Tibial nerve (tissue), 4 donors: ENCODE data around the gene ADGRE3. TPM values are rescaled to one million over a fixed set of nuclear protein-coding genes. Genes with fewer than 3 reads are reported as not detected.

Source experiments
- DNase-seq, 2 donors: peaks; one replicate each; pipeline ENCODE4 v3.0.0-alpha.2; 2019; ENCODE audit warnings: low spot score in 2 of 2
- H3K27ac ChIP-seq, 4 donors: fragments of 200-600 bp; sonication (generic) in 3 of 4; one replicate each; pipeline ENCODE4 v1.5.1; 2017 to 2019; ENCODE audit warnings: mild to moderate bottlenecking in 1 of 4
- H3K27me3 ChIP-seq, 2 donors: fragments of 200-600 bp; sonication (generic) in 1 of 2; one replicate each; pipeline versions ENCODE4 v1.5.1 to v1.6.0; 2017 to 2019
- H3K36me3 ChIP-seq, 3 donors: fragments of 200-600 bp; sonication (generic); one replicate each; pipeline ENCODE4 v1.5.1; 2018 to 2019
- H3K4me1 ChIP-seq, 4 donors: fragments of 200-600 bp; sonication (generic) in 3 of 4; one replicate each; pipeline ENCODE4 v1.5.1; 2017 to 2019
- H3K4me3 ChIP-seq, 4 donors: fragments of 200-600 bp; sonication (generic) in 3 of 4; one replicate each; pipeline ENCODE4 v1.5.1; 2017 to 2019; ENCODE audit warnings: mild to moderate bottlenecking in 1 of 4, moderate library complexity in 1 of 4
- H3K9me3 ChIP-seq, 4 donors: fragments of 200-600 bp; sonication (generic) in 3 of 4; one replicate each; pipeline ENCODE4 v1.5.1; 2017 to 2019
- CTCF ChIP-seq, 5 experiments: fragments of 200-600 bp in 3 of 5; fragments of 450-650 bp in 2 of 5; sonication (generic) in 3 of 5; IDR thresholded peaks; one replicate each; pipeline ENCODE4 v1.5.1; 2016 to 2019; ENCODE audit warnings: antibody characterized with exemption in 5 of 5, mild to moderate bottlenecking in 3 of 5, moderate library complexity in 2 of 5
- EP300 ChIP-seq, 2 donors: sonication (generic); formaldehyde crosslinking; IDR thresholded peaks; one replicate each; pipeline ENCODE4 v1.6.1; 2017; ENCODE audit warnings: antibody characterized with exemption in 2 of 2, mild to moderate bottlenecking in 1 of 2
- POLR2A ChIP-seq, 2 donors: fragments of 450-650 bp; IDR thresholded peaks; one replicate each; pipeline ENCODE4 v1.6.1; 2017; ENCODE audit warnings: antibody characterized with exemption in 2 of 2, mild to moderate bottlenecking in 2 of 2, moderate library complexity in 2 of 2
- WGBS, 2 donors: methylation state at CpG; one replicate each; pipeline ENCODE4 v1.1.5; 2018; 5-methylcytosine and 5-hydroxymethylcytosine counted together
- total RNA-seq, 4 donors: library from RNA; depleted of rRNA; stranded (reverse); fragments of >200 nt; gene quantifications; one replicate each; pipeline ENCODE4 v1.1.0, GENCODE V29; 2016

Gene ADGRE3
- not detected for total RNA-seq

GRCh38 chr19:14674764-14675163 lies at the start of gene ADGRE3:
Gene ADGRE3 (minus strand): TSS chr19:14674844. CDS start chr19:14674770, 74 bp downstream.
- Histone ChIP-seq H3K4me3 (no peak within 1 kb of the TSS), H3K27ac (no peak within 1 kb of the TSS), H3K27me3 (no peaks in the 10 kb centered on the region), H3K9me3 (peaks cover 0 to 7% (median 0%) of the 10 kb centered on the region in 4 donors), H3K4me1 (no peaks in the 10 kb centered on the region), H3K36me3 (no peaks in the 10 kb centered on the region)
- TF ChIP-seq POLR2A (IDR thresholded peaks at IDR 0.05) (no peak), CTCF (IDR thresholded peaks at IDR 0.05) (no peak), EP300 (IDR thresholded peaks at IDR 0.05) (no peak)
- WGBS, 2 donors = 63 to 67% methylated on average over 6 of the region's 6 CpGs
- DNase-seq = no peak

GRCh38 chr19:14722127-14722526 lies 47.5 kb upstream of the ADGRE3 start:
- Histone ChIP-seq H3K4me3 (no peak overlapping the region), H3K4me1 (no peaks in the 10 kb centered on the region), H3K27me3 (no peaks in the 10 kb centered on the region), H3K9me3 (peaks cover 12 to 100% (median 58%) of the 10 kb centered on the region in 4 donors), H3K36me3 (peaks cover 19 to 84% (median 22%) of the 10 kb centered on the region in 3 donors), H3K27ac (no peak overlapping the region)
- TF ChIP-seq POLR2A (IDR thresholded peaks at IDR 0.05) = no peak
- TF ChIP-seq EP300 (IDR thresholded peaks at IDR 0.05) = no peak
- TF ChIP-seq CTCF (IDR thresholded peaks at IDR 0.05) = no peak
- 74 to 79% methylated on average over 2 of the region's 2 CpGs for WGBS, 2 donors
- no peak for DNase-seq

GRCh38 chr19:14719162-14719561 lies 44.5 kb upstream of the ADGRE3 start:
- Histone ChIP-seq H3K4me1 (no peaks in the 10 kb centered on the region), H3K9me3 (peaks cover 17 to 100% (median 61%) of the 10 kb centered on the region in 4 donors), H3K4me3 (no peak overlapping the region), H3K27me3 (no peaks in the 10 kb centered on the region), H3K36me3 (peaks cover 33 to 100% (median 52%) of the 10 kb centered on the region in 3 donors), H3K27ac (no peak overlapping the region)
- DNase-seq = no peak
- no peak for TF ChIP-seq POLR2A (IDR thresholded peaks at IDR 0.05)
- no peak for TF ChIP-seq EP300 (IDR thresholded peaks at IDR 0.05)
- no peak for TF ChIP-seq CTCF (IDR thresholded peaks at IDR 0.05)
- WGBS, 2 donors = 98 to 99% methylated on average over 3 of the region's 3 CpGs

GRCh38 chr19:14718522-14719116 lies 44.0 kb upstream of the ADGRE3 start:
- TF ChIP-seq EP300 (IDR thresholded peaks at IDR 0.05) (no peak), POLR2A (IDR thresholded peaks at IDR 0.05) (no peak), CTCF (IDR thresholded peaks at IDR 0.05) (no peak)
- 90 to 95% methylated on average over 17 to 18 of the region's 18 CpGs for WGBS, 2 donors
- Histone ChIP-seq H3K4me3 (no peak overlapping the region), H3K36me3 (peaks cover 33 to 100% (median 57%) of the 10 kb centered on the region in 3 donors), H3K27ac (no peak overlapping the region), H3K27me3 (no peaks in the 10 kb centered on the region), H3K4me1 (no peaks in the 10 kb centered on the region), H3K9me3 (peaks cover 17 to 100% (median 58%) of the 10 kb centered on the region in 4 donors)
- no peak for DNase-seq

GRCh38 chr19:14715841-14716240 lies 41.2 kb upstream of the ADGRE3 start:
- DNase-seq = no peak
- H3K36me3 ChIP-seq = peaks cover 33 to 100% (median 69%) of the 10 kb centered on the region in 3 donors
- H3K4me1 ChIP-seq = no peaks in the 10 kb centered on the region
- H3K27me3 ChIP-seq = no peaks in the 10 kb centered on the region
- H3K27ac ChIP-seq = no peak overlapping the region
- H3K4me3 ChIP-seq = no peak overlapping the region
- 97% methylated on average over 2 to 4 of the region's 4 CpGs for WGBS, 2 donors
- H3K9me3 ChIP-seq = peaks cover 17 to 100% (median 41%) of the 10 kb centered on the region in 4 donors
- TF ChIP-seq POLR2A (IDR thresholded peaks at IDR 0.05) (no peak), EP300 (IDR thresholded peaks at IDR 0.05) (no peak), CTCF (IDR thresholded peaks at IDR 0.05) (no peak)
